NCI-H2227 (cell line): ENCODE measurements around the gene CCDC93.

ENCODE experiments used
- DNase-seq: peaks from one replicate; lab custom pipeline; 2025; ENCODE audit not compliant: unreplicated experiment; lab: John Stamatoyannopoulos, UW

CCDC93 gene

DNA sequence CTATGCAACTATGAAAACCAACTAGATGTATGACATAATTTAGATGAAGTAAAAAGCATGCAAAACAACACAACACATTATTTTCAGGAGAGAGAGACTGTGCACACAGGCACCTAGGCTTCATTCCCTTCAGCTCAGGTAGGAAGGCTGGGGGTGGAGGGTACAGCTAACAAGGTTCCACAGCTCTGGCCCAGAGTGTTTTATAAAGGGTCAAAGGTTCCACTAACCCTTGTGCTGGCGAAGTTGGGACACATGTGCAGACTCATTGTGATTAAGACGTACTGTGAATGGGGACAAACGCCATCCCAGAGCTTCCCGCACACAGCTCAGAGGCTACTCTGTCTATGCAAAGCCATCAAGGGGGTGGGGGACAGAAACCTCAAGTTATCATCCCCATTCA is 19.1 kb downstream of the CCDC93 start:
- no peak for DNase-seq

GRCh38 chr2:117989854-117990438 is 23.9 kb downstream of the CCDC93 start:
- no peak for DNase-seq

GRCh38 chr2:117987121-117987520 is 26.7 kb downstream of the CCDC93 start:
- DNase-seq, result no peak

DNA sequence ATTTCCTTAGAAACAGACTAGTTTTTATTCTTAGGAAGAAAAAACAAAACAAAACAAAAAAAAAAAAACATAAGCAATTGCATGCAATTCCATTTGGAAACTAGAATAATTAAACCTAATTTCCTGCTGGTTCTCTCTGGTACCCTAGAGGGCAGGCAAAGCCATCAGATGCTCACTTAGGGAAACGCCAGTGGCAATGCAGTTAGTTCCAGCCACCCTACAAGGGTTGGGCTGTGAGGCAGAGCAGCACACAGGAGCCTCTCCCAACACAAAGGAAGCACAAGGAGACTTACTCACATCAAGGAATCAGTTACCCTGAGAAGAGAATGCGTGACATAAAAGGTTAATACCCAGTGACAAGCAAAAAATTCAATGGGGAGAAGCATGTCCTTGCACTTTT is 28.8 kb downstream of the CCDC93 start:
- no peak for DNase-seq

DNA sequence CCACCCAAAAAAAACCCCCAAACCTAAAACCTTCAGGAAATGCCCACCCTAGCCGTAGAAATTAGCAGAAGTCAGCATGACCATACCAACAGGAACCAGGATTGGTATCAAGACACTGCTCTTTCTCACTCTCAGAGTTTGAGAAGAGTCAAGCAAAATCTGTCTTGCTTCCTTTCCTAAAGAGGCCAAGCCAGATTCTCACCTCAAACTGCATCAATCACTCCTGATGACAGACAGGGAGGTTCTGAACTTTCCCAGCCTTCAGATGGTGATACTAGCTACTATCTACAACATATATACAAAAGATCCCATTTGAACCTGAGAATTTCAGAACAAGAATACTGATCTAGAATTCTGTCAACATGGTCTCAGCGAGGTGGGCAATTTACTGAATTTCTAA is 29.7 kb downstream of the CCDC93 start:
- DNase-seq, result no peak

DNA sequence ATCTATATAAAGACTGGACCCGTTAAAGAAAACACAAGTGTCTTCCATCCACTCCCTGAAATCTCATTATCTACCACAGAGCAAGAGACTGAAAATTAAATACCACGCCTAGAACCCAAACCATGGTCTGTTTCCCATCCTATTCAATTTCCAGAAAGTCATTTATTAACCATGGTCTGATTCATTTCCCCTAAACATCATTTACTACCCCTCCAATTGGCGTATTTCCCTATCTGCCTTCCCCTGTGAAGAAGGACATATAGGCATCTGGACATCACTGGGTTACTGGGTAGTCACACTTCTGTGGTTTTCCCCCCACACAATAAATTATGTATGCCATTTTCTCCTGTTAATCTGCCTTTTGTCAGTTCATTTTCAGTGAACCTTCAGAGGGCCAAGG is 30.8 kb downstream of the CCDC93 start:
- no peak for DNase-seq

DNA sequence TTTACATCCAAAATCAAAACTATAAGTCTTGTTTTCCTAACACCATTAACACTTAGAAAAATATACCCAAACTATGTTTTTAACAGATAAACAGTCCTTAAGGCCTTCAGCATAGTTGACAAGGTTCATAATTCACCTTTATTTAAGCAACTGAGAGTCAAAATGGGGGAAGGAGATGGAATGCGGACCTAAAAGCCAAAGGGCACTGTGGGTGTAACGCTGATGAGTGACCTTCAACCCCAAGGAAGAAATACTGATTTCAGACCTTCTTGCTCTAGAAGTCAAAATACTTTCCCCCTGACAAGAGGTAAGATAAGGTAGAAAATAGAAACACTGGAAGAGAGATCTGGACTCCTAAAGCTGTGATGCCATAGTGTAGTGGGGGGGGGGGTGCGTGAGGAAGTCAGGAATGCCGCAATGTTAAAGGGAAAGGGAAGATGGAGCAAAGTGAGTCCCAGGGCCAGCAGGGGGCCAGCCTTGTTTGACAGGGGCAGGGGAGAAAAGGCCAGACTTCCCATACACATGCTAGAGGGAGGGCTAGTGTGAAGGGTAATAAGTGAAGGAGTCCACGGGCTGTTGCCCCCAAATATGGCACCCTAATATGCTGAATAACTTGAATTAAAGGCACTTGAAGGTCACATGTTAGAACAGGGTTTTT is 31.4 kb downstream of the CCDC93 start:
- DNase-seq, result no peak

- no peak for DNase-seq
Observed at GRCh38 chr2:117981810-117982209, 32.1 kb downstream of the CCDC93 start.

DNA sequence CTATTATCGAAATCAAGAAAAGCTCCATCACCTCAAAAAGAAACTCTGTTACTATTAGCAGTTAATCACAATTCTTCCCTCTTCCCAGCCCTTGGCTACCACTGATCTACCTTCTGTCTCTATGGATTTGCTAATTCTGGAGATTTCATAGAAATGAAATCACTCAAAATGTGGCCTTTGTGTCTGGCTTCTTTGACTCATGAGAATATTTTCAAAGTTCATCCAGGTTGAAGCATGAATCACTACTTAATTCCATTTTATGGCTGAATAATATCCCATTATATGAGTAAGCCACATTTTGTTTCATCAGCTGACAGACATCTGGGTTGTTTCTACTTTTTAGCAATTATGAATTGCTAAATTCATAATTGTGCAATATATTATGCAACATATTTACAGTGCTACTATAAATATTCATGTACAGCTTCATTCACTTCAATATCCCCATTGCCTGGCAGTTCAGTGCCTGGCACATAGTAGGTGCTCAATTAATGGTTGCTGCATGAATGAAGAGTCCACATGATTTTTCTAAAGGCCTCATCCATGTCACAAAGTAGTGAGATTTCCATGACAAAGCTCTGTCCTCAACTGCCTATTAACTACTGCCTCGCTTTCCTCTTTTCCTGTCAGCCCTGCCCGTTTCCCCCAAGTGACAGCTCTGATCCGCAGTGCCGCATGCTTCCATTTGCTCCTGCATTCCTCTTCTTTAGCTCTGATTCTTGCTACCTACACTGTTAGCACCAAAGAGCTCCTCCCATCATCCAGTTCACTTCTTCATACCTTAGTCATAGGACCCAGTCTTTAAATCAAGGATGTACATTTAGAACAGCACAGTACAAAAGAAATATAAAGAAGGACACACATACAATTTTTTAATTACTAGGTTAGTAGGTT is 32.8 kb downstream of the CCDC93 start:
- DNase-seq, result no peak

GRCh38 chr2:117979911-117980701 is 33.8 kb downstream of the CCDC93 start:
- no peak for DNase-seq

DNA sequence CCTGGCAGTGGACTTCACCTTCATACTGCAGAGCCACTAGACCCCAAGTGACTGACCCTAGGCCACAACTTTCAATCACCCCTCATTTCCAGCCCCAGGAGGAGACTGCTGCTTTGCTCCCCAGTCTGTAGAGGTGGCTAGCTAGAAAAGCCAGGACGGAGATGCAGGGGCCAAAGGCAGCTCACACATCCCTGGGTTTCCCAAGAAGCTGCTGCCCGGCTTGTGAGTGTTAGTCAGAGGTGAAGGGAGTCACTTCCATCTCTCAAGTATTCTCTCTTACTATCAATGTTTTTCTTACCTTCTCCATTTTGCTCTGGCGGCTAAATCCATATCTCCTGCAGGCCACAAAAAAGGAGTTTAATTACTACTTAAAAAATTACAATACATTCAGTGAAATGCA is 36.2 kb downstream of the CCDC93 start:
- no peak for DNase-seq

GRCh38 chr2:117976581-117976980 is 37.3 kb downstream of the CCDC93 start:
- DNase-seq, result no peak

- no peak for DNase-seq
Observed at GRCh38 chr2:117973498-117974082, 40.3 kb downstream of the CCDC93 start.

DNA sequence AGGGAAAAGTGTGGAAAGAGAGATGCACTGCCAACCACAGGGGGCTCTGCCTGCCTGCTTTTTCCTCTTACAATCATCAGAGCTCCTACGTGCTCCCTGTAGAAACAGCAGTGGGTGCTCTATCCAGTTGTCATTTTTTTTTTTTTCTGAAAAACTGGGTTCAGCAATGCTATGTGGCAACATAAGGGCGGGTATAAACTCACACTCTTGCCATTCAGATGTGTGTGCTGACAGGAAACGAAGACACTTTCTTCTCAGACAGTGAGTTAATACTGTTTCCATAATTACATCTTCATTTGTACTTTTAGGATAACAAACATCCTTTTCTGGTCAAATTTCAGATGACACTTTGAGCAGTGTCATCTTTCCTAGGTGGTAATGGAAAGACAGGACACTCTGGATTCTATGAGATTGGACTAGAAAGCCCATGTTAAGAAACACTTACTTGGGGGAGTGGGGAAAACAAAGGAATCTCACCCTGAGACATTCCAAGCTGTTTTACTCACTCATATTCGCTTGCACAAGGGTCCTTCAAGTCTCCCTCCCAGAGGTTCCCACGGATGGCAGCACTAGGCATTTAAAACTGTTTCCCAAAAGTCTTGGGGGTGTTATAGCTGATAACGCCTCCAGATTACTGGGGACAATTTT is 41.3 kb downstream of the CCDC93 start:
- no peak for DNase-seq

DNA sequence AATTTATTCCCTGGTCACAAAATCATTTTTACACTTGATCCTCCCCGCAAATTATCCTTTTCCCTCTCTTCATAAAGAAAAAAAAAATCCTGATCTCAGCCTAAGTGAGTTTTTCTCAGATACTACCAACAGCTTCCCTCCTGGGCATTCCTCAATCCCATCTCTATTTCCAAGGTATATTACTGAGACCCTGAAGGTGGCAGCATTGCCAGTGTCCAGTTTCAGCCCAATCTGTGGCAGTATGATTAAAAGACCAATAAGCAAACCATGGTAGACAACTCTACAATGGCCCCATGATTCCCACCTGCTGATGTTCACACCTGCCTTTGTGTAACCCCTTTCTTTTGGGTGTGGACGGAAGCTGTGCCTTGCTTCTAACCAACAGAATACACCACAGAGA is 45.1 kb downstream of the CCDC93 start:
- DNase-seq, result no peak

DNA sequence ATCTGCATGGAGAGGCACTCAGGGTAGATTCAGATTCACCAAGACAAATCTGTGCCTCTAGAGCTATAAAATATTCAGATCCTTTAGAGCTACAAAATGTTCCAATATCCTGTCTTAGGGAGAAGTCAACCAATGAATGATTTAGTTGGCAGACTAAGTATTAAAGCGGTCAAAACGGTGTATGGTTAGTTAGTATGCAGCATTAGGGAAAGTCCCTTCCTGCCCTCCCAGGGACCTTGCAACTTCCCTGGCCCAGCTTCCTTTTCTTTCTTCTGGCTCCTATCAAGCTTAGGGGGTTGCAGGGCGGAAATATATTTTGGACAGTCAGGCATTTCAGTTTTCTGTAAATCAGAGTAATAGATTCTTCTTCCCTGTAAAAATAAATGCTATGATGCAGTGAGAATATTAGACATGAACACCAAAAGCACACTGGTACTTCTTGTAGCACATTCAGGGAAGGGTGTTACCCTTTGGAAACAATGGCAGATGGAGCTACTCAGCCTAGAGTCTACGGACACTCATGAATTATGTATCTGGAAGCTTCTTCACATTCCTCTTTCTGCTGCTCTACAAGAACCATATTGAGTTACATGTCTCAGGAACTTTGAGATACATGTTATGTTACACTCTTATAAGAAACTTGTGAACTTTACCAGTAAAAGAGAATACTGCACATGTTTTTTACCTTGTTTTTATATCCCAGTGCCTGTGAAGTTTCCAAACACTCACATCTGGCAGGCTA is 45.7 kb downstream of the CCDC93 start:
- no peak for DNase-seq

- DNase-seq, result no peak
Observed at GRCh38 chr2:117963446-117963845, 50.4 kb downstream of the CCDC93 start.

DNA sequence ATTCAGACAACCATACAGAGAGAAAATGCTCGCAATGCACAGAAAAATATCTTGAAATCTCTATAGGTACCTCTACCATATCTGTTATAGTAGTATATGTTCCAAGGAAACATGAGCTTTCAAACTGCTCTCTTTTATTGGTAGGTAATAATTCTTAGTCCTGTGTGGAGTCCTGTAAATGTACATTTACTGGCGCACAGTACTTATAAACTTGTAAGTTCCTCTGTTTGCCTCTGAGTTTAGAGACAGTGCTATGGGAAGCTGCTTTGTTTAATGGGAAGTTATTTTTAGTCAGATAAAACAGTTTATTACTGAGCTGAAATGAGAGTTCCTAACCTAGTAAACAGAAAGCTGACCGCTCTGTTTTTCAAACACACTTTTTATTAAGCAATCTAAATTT is 52.7 kb downstream of the CCDC93 start:
- DNase-seq, result no peak

GRCh38 chr2:117960231-117960630 is 53.6 kb downstream of the CCDC93 start:
- no peak for DNase-seq

DNA sequence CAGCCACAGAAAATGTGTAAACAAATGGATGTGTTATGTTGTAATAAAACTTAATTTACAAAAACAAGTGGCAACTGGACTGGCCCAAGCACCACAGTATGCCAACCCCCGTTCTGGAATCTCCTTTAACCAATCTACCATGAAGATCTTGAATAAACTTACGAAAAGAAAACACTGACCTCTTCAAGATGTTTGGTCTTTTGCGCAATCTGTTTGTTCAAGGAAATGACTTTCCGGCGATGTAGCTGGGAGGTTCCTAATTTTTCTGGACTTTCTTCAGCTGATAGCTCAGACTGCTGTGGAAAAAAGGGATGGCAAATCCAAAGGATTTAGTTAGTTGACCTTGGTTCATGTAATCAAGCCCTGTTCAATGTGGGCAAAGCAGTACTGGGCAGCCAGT is 55.7 kb downstream of the CCDC93 start:
- no peak for DNase-seq
